Testis (tissue), 3 donors: ENCODE data around the gene EXOSC9. TPM values are rescaled to one million over a fixed set of nuclear protein-coding genes. Genes with fewer than 3 reads are reported as not detected.

ENCODE experiments used
- DNase-seq: peaks from one replicate; pipeline ENCODE4 v3.0.0-alpha.2; 2019
- H3K27ac ChIP-seq, 2 donors: fragments of 200-600 bp; sonication (generic); one replicate each; pipeline ENCODE4 v1.5.1; 2019
- H3K27me3 ChIP-seq: fragments of 200-600 bp; sonication (generic); one replicate; pipeline ENCODE4 v1.5.1; 2019
- H3K36me3 ChIP-seq: fragments of 200-600 bp; sonication (generic); one replicate; pipeline ENCODE4 v1.5.1; 2017; ENCODE audit warnings: low read depth; ENCODE audit errors: missing control alignments
- H3K4me1 ChIP-seq: fragments of 200-600 bp; sonication (generic); one replicate; pipeline ENCODE4 v1.5.1; 2019
- H3K4me3 ChIP-seq, 2 donors: fragments of 200-600 bp; sonication (generic); one replicate each; pipeline ENCODE4 v1.5.1; 2017 to 2019
- H3K9me3 ChIP-seq: fragments of 200-600 bp; sonication (generic); one replicate; pipeline ENCODE4 v1.5.1; 2017
- CTCF ChIP-seq, 3 experiments: fragments of 450-650 bp in 2 of 3; fragments of 200-600 bp in 1 of 3; sonication (generic) in 1 of 3; IDR thresholded peaks; one replicate each; pipeline ENCODE4 v1.5.1; 2016 to 2019; ENCODE audit warnings: antibody characterized with exemption in 3 of 3, mild to moderate bottlenecking in 2 of 3, moderate library complexity in 1 of 3
- POLR2A ChIP-seq: fragments of 450-650 bp; IDR thresholded peaks from one replicate; pipeline ENCODE4 v1.6.1; 2017; ENCODE audit warnings: antibody characterized with exemption, mild to moderate bottlenecking, moderate library complexity
- WGBS, 2 donors: methylation state at CpG; one replicate each; pipeline ENCODE4 v1.1.5; 2018; 5-methylcytosine and 5-hydroxymethylcytosine counted together
- intact Hi-C: fragments of 100-400 bp; cut with DNase I; formaldehyde crosslinking; loops from one replicate; pipeline ENCODE4 v1.15.1; 2023; ENCODE audit warnings: low total_unique reads
- polyA plus RNA-seq: library from polyadenylated mRNA; stranded (reverse); fragments of 350-450 nt; fragmentation: Illumina TruSeq; extraction: RNeasy Lipid Tissue Mini Kit (QIAGEN cat#74804); gene quantifications from one replicate; pipeline ENCODE4 v1.2.3, GENCODE V29; 2014; ENCODE audit warnings: low read depth, low replicate concordance; ENCODE audit not compliant: insufficient read depth
- total RNA-seq, 2 donors: library from RNA; depleted of rRNA; stranded (reverse); fragments of >200 nt; gene quantifications; one replicate each; pipeline ENCODE4 v1.2.3, GENCODE V29; 2016

Gene EXOSC9
- total and polyA plus RNA-seq, 3 donors from 2014 or later, result 52.2 to 74.6 (median 55.7) TPM

GRCh38 chr4:121822047-121822446, 20.9 kb downstream of the EXOSC9 start:
- no peak for DNase-seq
- intact Hi-C loops, result no loop called here
- H3K9me3 ChIP-seq, result no peaks in the 10 kb centered on the region
- WGBS, 2 donors, result 78 to 84% methylated on average over 1 of the region's 1 CpG
- H3K27ac ChIP-seq, result no peak overlapping the region
- no peaks in the 10 kb centered on the region for H3K36me3 ChIP-seq
- TF ChIP-seq CTCF (IDR thresholded peaks at IDR 0.05) (no peak), POLR2A (no peak)
- H3K27me3 ChIP-seq, result no peaks in the 10 kb centered on the region
- no peak overlapping the region for H3K4me3 ChIP-seq
- peaks cover 4% of the 10 kb centered on the region for H3K4me1 ChIP-seq

GRCh38 chr4:121822796-121823504, 21.8 kb downstream of the EXOSC9 start:
- H3K27ac ChIP-seq, result no peak overlapping the region
- H3K9me3 ChIP-seq, result no peaks in the 10 kb centered on the region
- no peak for TF ChIP-seq POLR2A
- TF ChIP-seq CTCF (IDR thresholded peaks at IDR 0.05), result no peak
- H3K27me3 ChIP-seq, result no peaks in the 10 kb centered on the region
- peaks cover 4% of the 10 kb centered on the region for H3K4me1 ChIP-seq
- 4% methylated on average over 14 to 29 of the region's 30 CpGs for WGBS, 2 donors
- intact Hi-C loops, result no loop called here
- peak overlapping the region; percentile 61 to 67 for H3K4me3 ChIP-seq
- no peaks in the 10 kb centered on the region for H3K36me3 ChIP-seq
- peak; percentile 30 for DNase-seq

- Histone ChIP-seq H3K4me3 (peak within 1 kb of the TSS; percentile 61 to 67), H3K27me3 (no peaks in the 10 kb centered on the region), H3K9me3 (no peaks in the 10 kb centered on the region), H3K27ac (peak within 1 kb of the TSS; percentile 14 to 75), H3K36me3 (no peaks in the 10 kb centered on the region), H3K4me1 (peaks cover 4% of the 10 kb centered on the region)
- 0% methylated on average over 18 to 61 of the region's 63 CpGs for WGBS, 2 donors
- TF ChIP-seq CTCF (IDR thresholded peaks at IDR 0.05), result no peak
- TF ChIP-seq POLR2A, result no peak
- peak; percentile 99 for DNase-seq
- intact Hi-C loops, result no loop called here
These were observed 22.5 kb downstream of the EXOSC9 start, which contains the start of gene CCNA2 for GRCh38 chr4:121823505-121824170. Gene CCNA2, minus strand, starts transcription at chr4:121823883. Its CDS starts 255 bp downstream, at chr4:121823628.

- intact Hi-C loops, result no loop called here
- Histone ChIP-seq H3K36me3 (no peaks in the 10 kb centered on the region), H3K27me3 (no peaks in the 10 kb centered on the region), H3K4me3 (peak overlapping the region; percentile 61 to 67), H3K27ac (peak overlapping the region; percentile 14 to 75), H3K4me1 (peaks cover 4% of the 10 kb centered on the region), H3K9me3 (no peaks in the 10 kb centered on the region)
- WGBS, 2 donors, result 2 to 4% methylated on average over 8 of the region's 8 CpGs
- TF ChIP-seq POLR2A, result no peak
- TF ChIP-seq CTCF (IDR thresholded peaks at IDR 0.05), result no peak
- DNase-seq, result no peak
These were observed 23.0 kb downstream of the EXOSC9 start for GRCh38 chr4:121824171-121824527.
